Activated naive CD8-positive, alpha-beta T cell treated with anti-CD3 and anti-CD28 coated beads, Interleukin-2, amount 10 ng/mL, durations not matched to agents 7 days and 5 days (primary cell): Measurements from ENCODE around the gene DEGS1. TPM values are rescaled to one million over a fixed set of nuclear protein-coding genes. Genes with fewer than 3 reads are reported as not detected.

Experiments used
- ATAC-seq: fragments of 150-1000 bp; cut with Tn5 transposase; one replicate; pipeline ENCODE4 v1.10.0; 2021; ENCODE audit warnings: low read depth, moderate library complexity
- POLR2A ChIA-PET: fragments of 350-600 bp; sonication (Branson Sonifier 250); formaldehyde crosslinking; loops from one replicate; lab custom pipeline; 2021; ENCODE audit warnings: antibody characterized with exemption; lab: Charles Lee
- DNase-seq: peaks from one replicate; pipeline ENCODE4 v3.0.0; 2021
- H3K27ac Mint-ChIP-seq: one replicate; pipeline ENCODE4 v1.8.0; 2022; ENCODE audit warnings: mild to moderate bottlenecking, mixed read lengths
- H3K27me3 Mint-ChIP-seq: one replicate; pipeline ENCODE4 v1.8.0; 2022; ENCODE audit warnings: mild to moderate bottlenecking, moderate library complexity, mixed read lengths
- H3K36me3 Mint-ChIP-seq: one replicate; pipeline ENCODE4 v1.8.0; 2021; ENCODE audit warnings: mild to moderate bottlenecking, mixed read lengths
- H3K4me1 Mint-ChIP-seq: one replicate; pipeline ENCODE4 v1.8.0; 2021; ENCODE audit warnings: mixed read lengths
- H3K4me3 Mint-ChIP-seq: one replicate; pipeline ENCODE4 v1.8.0; 2022; ENCODE audit warnings: mild to moderate bottlenecking, moderate library complexity, mixed read lengths
- H3K9me3 Mint-ChIP-seq: one replicate; pipeline ENCODE4 v1.8.0; 2021; ENCODE audit warnings: mixed read lengths
- total RNA-seq, 2 experiments: library from RNA; stranded (reverse); gene quantifications; one replicate each; pipeline ENCODE4 v1.2.3, GENCODE V29; 2021

Gene DEGS1
- total RNA-seq, 2 experiments from 2014 or later = 63.8 to 65.8 TPM

DNA sequence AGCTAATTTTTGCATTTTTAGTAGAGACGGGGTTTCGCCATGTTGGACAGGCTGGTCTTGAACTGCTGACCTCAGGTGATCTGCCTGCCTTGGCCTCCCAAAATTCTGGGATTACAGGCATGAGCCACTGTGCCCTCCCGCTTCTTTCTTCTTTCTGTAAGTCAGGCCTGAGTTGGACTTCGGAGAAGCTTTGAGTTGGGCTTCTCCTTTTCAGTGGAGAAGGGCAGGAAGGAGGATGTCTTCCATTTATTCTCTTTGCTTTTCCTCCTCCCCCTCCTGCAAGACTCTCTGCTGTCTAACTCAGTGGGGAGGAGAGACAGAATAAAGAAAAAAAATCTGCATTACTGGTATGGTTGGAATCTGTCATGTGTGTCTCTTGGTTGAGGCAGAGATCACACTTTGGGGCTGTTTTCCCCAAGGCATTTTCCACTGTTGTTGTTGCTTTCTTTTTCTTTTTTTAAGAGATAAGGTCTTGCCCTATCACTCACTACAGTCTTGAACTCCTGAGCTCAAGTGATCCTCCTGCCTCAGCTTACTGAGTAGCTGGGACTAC is 13.2 kb upstream of the DEGS1 start:
- Mint-ChIP-seq H3K36me3 (peaks cover 12% of the 10 kb centered on the region), H3K4me1 (peaks cover 37% of the 10 kb centered on the region), H3K9me3 (peaks cover 6% of the 10 kb centered on the region), H3K27ac (peak overlapping the region; percentile 77), H3K4me3 (peak overlapping the region; percentile 48), H3K27me3 (peaks cover 10% of the 10 kb centered on the region)
- POLR2A ChIA-PET = interaction anchor here (0.9 to 4.1 kb wide), 5 partner anchors 10 to 160 kb away, joined by 3 to 58 read pairs (median 3); partner anchors contain the start of genes DEGS1 and NVL
- ATAC-seq (no peak), DNase-seq (no peak)

DNA sequence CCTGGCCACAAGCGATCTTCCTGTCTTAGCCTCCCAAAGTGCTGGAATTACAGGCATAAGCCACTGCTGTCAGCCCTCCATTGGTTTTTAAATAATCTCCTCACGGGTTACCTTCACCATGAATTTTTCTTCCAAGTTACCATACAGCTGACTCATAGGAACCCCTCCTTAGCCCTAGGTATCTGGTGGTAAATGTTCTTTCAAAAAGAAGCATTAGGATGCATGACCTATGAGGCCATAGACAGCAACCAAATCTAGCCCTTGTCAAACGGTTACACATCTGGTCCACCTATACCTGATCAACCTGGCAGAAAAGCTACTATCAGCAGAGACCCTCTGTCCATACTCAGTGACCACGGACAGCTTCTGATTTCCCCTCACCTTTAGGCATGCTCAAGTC is 12.7 kb upstream of the DEGS1 start:
- Mint-ChIP-seq H3K9me3 (peaks cover 6% of the 10 kb centered on the region), H3K4me3 (peak overlapping the region; percentile 48), H3K36me3 (peaks cover 12% of the 10 kb centered on the region), H3K4me1 (peaks cover 39% of the 10 kb centered on the region), H3K27me3 (peaks cover 10% of the 10 kb centered on the region), H3K27ac (peak overlapping the region; percentile 77)
- POLR2A ChIA-PET = interaction anchor here (0.9 to 4.1 kb wide), 4 partner anchors 9 to 160 kb away, joined by 3 to 58 read pairs (median 4); partner anchors contain the start of genes DEGS1 and NVL
- DNase-seq (no peak), ATAC-seq (peak; percentile 12)

GRCh38 chr1:224170748-224171478 is 12.1 kb upstream of the DEGS1 start:
- POLR2A ChIA-PET = interaction anchor here (0.9 to 4.1 kb wide), 2 partner anchors 12 to 53 kb away, joined by 3 to 58 read pairs; partner anchors contain the start of gene DEGS1
- ATAC-seq = peak; percentile 50
- H3K36me3 Mint-ChIP-seq = peaks cover 12% of the 10 kb centered on the region
- H3K27ac Mint-ChIP-seq = peak overlapping the region; percentile 77
- H3K9me3 Mint-ChIP-seq = peaks cover 6% of the 10 kb centered on the region
- H3K4me1 Mint-ChIP-seq = peaks cover 41% of the 10 kb centered on the region
- peak overlapping the region; percentile 48 for H3K4me3 Mint-ChIP-seq
- peaks cover 10% of the 10 kb centered on the region for H3K27me3 Mint-ChIP-seq
- no peak for DNase-seq

DNA sequence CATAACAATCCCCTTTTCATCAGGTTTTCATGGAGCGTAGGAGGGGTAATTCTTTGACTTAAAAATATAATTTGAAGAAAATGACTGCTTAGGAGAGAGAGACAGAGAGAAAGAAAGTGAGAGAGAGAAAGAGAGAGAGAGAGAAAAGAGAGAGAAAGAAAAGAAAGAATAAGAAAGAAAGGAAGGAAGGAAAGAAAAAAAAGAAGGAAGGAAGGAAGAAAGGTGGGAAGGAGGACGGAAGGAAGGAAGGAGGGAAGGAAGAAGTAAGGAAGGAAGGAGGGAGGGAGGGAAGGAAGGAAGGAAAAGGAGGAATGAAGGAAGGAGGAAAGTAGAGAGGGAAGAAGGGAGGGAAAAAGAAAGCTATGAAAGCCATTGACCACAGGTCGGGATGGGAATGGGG is 10.8 kb upstream of the DEGS1 start:
- POLR2A ChIA-PET = no interaction called here
- DNase-seq (no peak), ATAC-seq (no peak)
- Mint-ChIP-seq H3K36me3 (peaks cover 12% of the 10 kb centered on the region), H3K9me3 (peaks cover 6% of the 10 kb centered on the region), H3K4me1 (peaks cover 39% of the 10 kb centered on the region), H3K27ac (no peak overlapping the region), H3K4me3 (no peak overlapping the region), H3K27me3 (peaks cover 10% of the 10 kb centered on the region)

DNA sequence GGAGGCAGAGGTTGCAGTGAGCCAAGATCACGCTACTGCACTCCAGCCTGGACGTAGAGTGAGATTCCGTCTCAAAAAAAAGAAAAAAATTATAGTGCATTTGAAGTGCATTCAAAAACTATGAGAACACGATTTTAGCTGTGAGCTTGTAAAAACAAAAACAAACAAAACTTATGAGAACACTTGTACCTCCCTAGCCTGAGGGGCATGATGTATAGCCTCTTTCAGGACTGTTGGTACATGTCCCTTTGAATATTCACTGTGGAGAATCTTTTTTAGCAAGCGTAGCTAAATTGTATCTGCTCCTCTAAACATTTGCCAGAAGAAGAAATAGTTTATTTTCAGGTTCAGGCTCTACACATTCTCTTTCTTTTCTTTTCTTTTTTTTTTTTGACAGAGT is 9.5 kb upstream of the DEGS1 start:
- Mint-ChIP-seq H3K4me1 (peaks cover 35% of the 10 kb centered on the region), H3K9me3 (peaks cover 6% of the 10 kb centered on the region), H3K36me3 (peaks cover 12% of the 10 kb centered on the region), H3K27ac (no peak overlapping the region), H3K27me3 (peaks cover 10% of the 10 kb centered on the region), H3K4me3 (no peak overlapping the region)
- POLR2A ChIA-PET = interaction anchor here (2.6 kb wide), 1 partner anchor 9 kb away, joined by 8 read pairs; the partner anchor contains the start of gene DEGS1
- DNase-seq (no peak), ATAC-seq (no peak)

GRCh38 chr1:224175617-224176016 is 7.4 kb upstream of the DEGS1 start:
- H3K4me1 Mint-ChIP-seq = peaks cover 14% of the 10 kb centered on the region
- peaks cover 9% of the 10 kb centered on the region for H3K36me3 Mint-ChIP-seq
- H3K27ac Mint-ChIP-seq = peak overlapping the region; percentile 61
- peak overlapping the region; percentile 56 for H3K4me3 Mint-ChIP-seq
- DNase-seq (no peak), ATAC-seq (peak; percentile 54)
- POLR2A ChIA-PET = no interaction called here
- H3K9me3 Mint-ChIP-seq = peaks cover 6% of the 10 kb centered on the region
- H3K27me3 Mint-ChIP-seq = peaks cover 10% of the 10 kb centered on the region

DNA sequence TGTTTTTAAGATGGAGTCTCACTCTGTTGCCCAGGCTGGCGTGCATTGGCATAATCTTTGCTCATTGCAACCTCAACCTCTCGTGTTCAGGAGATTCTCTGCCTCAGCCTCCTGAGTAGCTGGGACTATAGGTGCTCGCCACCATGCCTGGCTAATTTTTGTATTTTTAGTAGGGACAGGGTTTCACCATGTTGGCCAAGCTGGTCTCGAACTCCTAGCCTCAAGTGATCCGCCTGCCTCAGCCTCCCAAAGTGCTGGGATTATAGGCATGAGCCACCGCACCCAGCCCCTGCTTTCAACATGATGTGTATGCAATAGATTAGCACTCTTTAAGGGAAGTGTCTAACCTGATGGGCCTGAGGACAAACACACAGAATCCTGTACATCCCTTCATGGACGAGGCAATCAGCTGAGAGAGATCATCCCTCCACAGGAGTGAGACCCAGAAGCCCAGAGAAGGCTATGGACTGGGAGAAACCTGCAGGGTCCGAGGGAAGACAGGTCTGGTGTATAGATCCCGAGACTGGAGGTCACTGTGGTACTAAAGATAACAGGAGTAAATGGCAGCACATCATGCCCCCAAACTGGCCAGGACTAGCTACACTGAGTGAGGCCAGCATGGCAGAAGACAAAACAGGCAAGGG is 5.6 kb upstream of the DEGS1 start:
- POLR2A ChIA-PET = interaction anchor here (0.7 kb wide), 1 partner anchor 118 kb away, joined by 3 read pairs; no protein-coding TSS in a partner anchor
- ATAC-seq (no peak), DNase-seq (no peak)
- peaks cover 19% of the 10 kb centered on the region for H3K4me1 Mint-ChIP-seq
- no peak overlapping the region for H3K4me3 Mint-ChIP-seq
- peaks cover 4% of the 10 kb centered on the region for H3K27me3 Mint-ChIP-seq
- H3K9me3 Mint-ChIP-seq = no peaks in the 10 kb centered on the region
- H3K36me3 Mint-ChIP-seq = peaks cover 4% of the 10 kb centered on the region
- H3K27ac Mint-ChIP-seq = no peak overlapping the region

DNA sequence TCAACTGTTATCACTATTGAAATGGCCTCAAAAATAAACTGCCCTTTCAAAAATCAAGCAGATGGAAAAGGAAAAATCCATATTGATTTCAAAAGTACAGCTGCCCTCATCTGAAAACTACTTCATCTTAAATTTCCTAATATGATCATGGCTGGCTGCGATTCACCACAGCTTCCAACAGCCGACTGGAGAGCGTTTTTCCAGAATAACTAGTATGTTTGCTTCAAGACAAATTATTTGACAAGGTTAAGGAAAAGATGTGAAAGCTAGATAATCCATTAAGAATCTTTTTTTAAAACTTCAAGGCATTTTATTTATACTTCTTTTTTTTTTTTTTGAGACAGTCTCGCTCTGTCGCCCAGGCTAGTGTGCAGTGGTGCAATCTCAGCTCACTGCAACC is 4.1 kb upstream of the DEGS1 start:
- Mint-ChIP-seq H3K27me3 (no peaks in the 10 kb centered on the region), H3K27ac (no peak overlapping the region), H3K36me3 (peaks cover 4% of the 10 kb centered on the region), H3K4me1 (peaks cover 21% of the 10 kb centered on the region), H3K9me3 (no peaks in the 10 kb centered on the region), H3K4me3 (no peak overlapping the region)
- POLR2A ChIA-PET = no interaction called here
- no peak for DNase-seq
- ATAC-seq = no peak

DNA sequence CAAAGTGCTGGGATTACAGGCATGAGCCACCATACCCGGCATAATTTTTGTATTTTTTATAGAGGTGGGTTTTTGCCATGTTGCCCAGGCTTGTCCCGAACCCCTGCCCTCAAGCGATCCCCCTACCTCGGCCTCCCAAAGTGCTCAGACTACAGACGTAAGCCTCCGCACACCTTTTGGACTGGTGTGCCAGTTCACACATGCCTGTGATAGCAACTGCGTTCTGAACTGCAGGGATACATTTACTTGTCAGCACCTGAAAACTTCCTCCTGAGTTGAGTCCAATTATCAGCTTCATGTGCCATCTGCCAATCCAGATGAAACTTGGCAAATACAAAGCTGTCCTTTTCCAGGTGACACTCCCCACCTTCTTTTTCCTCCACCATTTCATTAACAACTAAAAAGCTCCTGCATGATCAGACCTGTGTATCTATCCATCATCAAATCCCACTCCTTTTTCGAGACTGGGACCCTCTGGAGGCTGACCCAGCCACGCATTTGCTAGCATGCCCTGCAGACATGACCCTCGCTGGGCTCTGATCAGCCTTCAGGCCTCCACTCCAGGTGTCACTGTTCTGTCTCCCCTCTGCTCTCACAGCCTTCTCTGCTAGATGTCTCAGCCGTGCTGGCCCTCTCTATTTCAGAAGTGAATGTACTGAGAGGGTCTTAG is 2.1 kb upstream of the DEGS1 start:
- ATAC-seq = no peak
- peak overlapping the region; percentile 98 for H3K27ac Mint-ChIP-seq
- H3K36me3 Mint-ChIP-seq = peaks cover 23% of the 10 kb centered on the region
- no peaks in the 10 kb centered on the region for H3K27me3 Mint-ChIP-seq
- no peaks in the 10 kb centered on the region for H3K9me3 Mint-ChIP-seq
- H3K4me3 Mint-ChIP-seq = no peak overlapping the region
- POLR2A ChIA-PET = interaction anchor here (2.6 to 4.3 kb wide), 2 partner anchors 12 to 153 kb away, joined by 9 to 58 read pairs; no protein-coding TSS in a partner anchor
- peaks cover 32% of the 10 kb centered on the region for H3K4me1 Mint-ChIP-seq
- no peak for DNase-seq

GRCh38 chr1:224181453-224181810 is 1.6 kb upstream of the DEGS1 start:
- ATAC-seq = no peak
- POLR2A ChIA-PET = interaction anchor here (1.8 to 4.3 kb wide), 4 partner anchors 13 to 253 kb away, joined by 4 to 58 read pairs (median 8); partner anchors contain the start of gene WDR26
- Mint-ChIP-seq H3K36me3 (peaks cover 27% of the 10 kb centered on the region), H3K4me3 (peak overlapping the region; percentile 81), H3K27ac (peak overlapping the region; percentile 98), H3K4me1 (peaks cover 32% of the 10 kb centered on the region), H3K9me3 (no peaks in the 10 kb centered on the region), H3K27me3 (no peaks in the 10 kb centered on the region)
- DNase-seq = no peak

- POLR2A ChIA-PET = interaction anchor here (0.6 to 4.3 kb wide), 17 partner anchors 8 to 1469 kb away, joined by 3 to 58 read pairs (median 6); partner anchors contain the start of genes NVL and WDR26
- ATAC-seq = peak; percentile 39
- no peaks in the 10 kb centered on the region for H3K27me3 Mint-ChIP-seq
- peaks cover 34% of the 10 kb centered on the region for H3K36me3 Mint-ChIP-seq
- peak; percentile 62 for DNase-seq
- H3K4me3 Mint-ChIP-seq = peak overlapping the region; percentile 81
- H3K9me3 Mint-ChIP-seq = no peaks in the 10 kb centered on the region
- peak overlapping the region; percentile 98 for H3K27ac Mint-ChIP-seq
- peaks cover 37% of the 10 kb centered on the region for H3K4me1 Mint-ChIP-seq
These were observed 779 bp upstream of the DEGS1 start for GRCh38 chr1:224182057-224182865.
